SK-N-SH treated with all-trans-retinoic acid at 6 μM for 48 hours (cell line): ENCODE results near the gene CCL11.

Experiments
- ATAC-seq: fragments of 200-7000 bp; cut with Tn5 transposase; 3 replicates; pipeline ENCODE4 v1.9.1; 2020; ENCODE audit warnings: mild to moderate bottlenecking, moderate library complexity
- BACH2 ChIP-seq: fragments of 250-450 bp; sonication (Bioruptor Pico); IDR thresholded peaks from 2 replicates; pipeline ENCODE4 v1.9.0; 2021; ENCODE audit warnings: mild to moderate bottlenecking, borderline replicate concordance
- CREB5 ChIP-seq: fragments of 250-450 bp; sonication (Bioruptor Pico); IDR thresholded peaks from 2 replicates; pipeline ENCODE4 v1.5.1; 2020; ENCODE audit warnings: low read depth, mild to moderate bottlenecking, moderate library complexity
- CSDC2 ChIP-seq: fragments of 250-450 bp; sonication (Bioruptor Pico); IDR thresholded peaks from 2 replicates; pipeline ENCODE4 v1.5.0; 2020; ENCODE audit warnings: mild to moderate bottlenecking, moderate library complexity
- CSRNP3 ChIP-seq: fragments of 250-450 bp; sonication (Bioruptor Pico); IDR thresholded peaks from 2 replicates; pipeline ENCODE4 v1.5.1; 2021; ENCODE audit warnings: mild to moderate bottlenecking, moderate library complexity
- GLIS3 ChIP-seq: fragments of 250-450 bp; sonication (Bioruptor Pico); IDR thresholded peaks from 2 replicates; pipeline ENCODE4 v1.5.0; 2020; ENCODE audit warnings: mild to moderate bottlenecking, moderate library complexity
- ISL1 ChIP-seq: fragments of 250-450 bp; sonication (Bioruptor Pico); IDR thresholded peaks from 2 replicates; pipeline ENCODE4 v2.1.2; 2022; ENCODE audit warnings: mild to moderate bottlenecking, moderate library complexity
- OSR1 ChIP-seq: fragments of 250-450 bp; sonication (Bioruptor Pico); IDR thresholded peaks from 2 replicates; pipeline ENCODE4 v1.8.0; 2022; ENCODE audit warnings: moderate library complexity, mild to moderate bottlenecking, inconsistent platforms
- PATZ1 ChIP-seq: fragments of 250-450 bp; sonication (Bioruptor Pico); IDR thresholded peaks from 2 replicates; pipeline ENCODE4 v1.8.0; 2020; ENCODE audit warnings: mild to moderate bottlenecking, moderate library complexity, borderline replicate concordance
- POU6F1 ChIP-seq: fragments of 250-450 bp; sonication (Bioruptor Pico); IDR thresholded peaks from 2 replicates; pipeline ENCODE4 v1.8.0; 2021; ENCODE audit warnings: low read depth, mild to moderate bottlenecking, moderate library complexity, borderline replicate concordance
- PPARA ChIP-seq: fragments of 250-450 bp; sonication (Bioruptor Pico); IDR thresholded peaks from 2 replicates; pipeline ENCODE4 v1.5.0; 2020; ENCODE audit warnings: mild to moderate bottlenecking, borderline replicate concordance
- RARB ChIP-seq: fragments of 250-450 bp; sonication (Bioruptor Pico); IDR thresholded peaks from 2 replicates; pipeline ENCODE4 v1.8.0; 2021; ENCODE audit warnings: mild to moderate bottlenecking, moderate library complexity
- SNAI2 ChIP-seq: fragments of 250-450 bp; sonication (Bioruptor Pico); IDR thresholded peaks from 2 replicates; pipeline ENCODE4 v1.5.0; 2020; ENCODE audit warnings: mild to moderate bottlenecking, moderate library complexity
- TCF4 ChIP-seq: fragments of 250-450 bp; sonication (Bioruptor Pico); IDR thresholded peaks from 2 replicates; pipeline ENCODE4 v1.8.0; 2021; ENCODE audit warnings: mild to moderate bottlenecking, moderate library complexity, borderline replicate concordance
- ZFP3 ChIP-seq: fragments of 250-450 bp; sonication (Bioruptor Pico); IDR thresholded peaks from 2 replicates; pipeline ENCODE4 v1.5.0; 2020; ENCODE audit warnings: mild to moderate bottlenecking, moderate library complexity
- ZFP30 ChIP-seq: fragments of 450-650 bp; formaldehyde crosslinking; IDR thresholded peaks from 2 replicates; pipeline ENCODE4 v1.5.0; 2022; ENCODE audit warnings: mild to moderate bottlenecking, moderate library complexity
- ZNF565 ChIP-seq: fragments of 450-650 bp; formaldehyde crosslinking; conservative IDR thresholded peaks from 2 replicates; pipeline ENCODE4 v1.5.0; 2020; ENCODE audit warnings: low read depth, mild to moderate bottlenecking, moderate library complexity
- ZNF70 ChIP-seq: fragments of 450-650 bp; formaldehyde crosslinking; IDR thresholded peaks from 2 replicates; pipeline ENCODE4 v1.5.0; 2020; ENCODE audit warnings: mild to moderate bottlenecking, moderate library complexity
- ZNF8 ChIP-seq: fragments of 450-650 bp; formaldehyde crosslinking; IDR thresholded peaks from 2 replicates; pipeline ENCODE4 v1.5.0; 2020; ENCODE audit warnings: mild to moderate bottlenecking, moderate library complexity

The CCL11 gene

GRCh38 chr17:34311291-34311690 is 25.7 kb downstream of the CCL11 start (continued):
- no peak for TF ChIP-seq CSRNP3 (CRISPR knock-in tag)
- TF ChIP-seq POU6F1 = no peak
- no peak for TF ChIP-seq SNAI2 (CRISPR knock-in tag)

GRCh38 chr17:34312080-34312479 is 26.5 kb downstream of the CCL11 start:
- peak; percentile 46; the same call in 2 of the 3 replicates for ATAC-seq

GRCh38 chr17:34313164-34313563 is 27.6 kb downstream of the CCL11 start:
- no peak for ATAC-seq
- no peak for TF ChIP-seq ISL1 (CRISPR knock-in tag)
- no peak for TF ChIP-seq OSR1 (CRISPR knock-in tag)
- TF ChIP-seq PPARA (CRISPR knock-in tag) = no peak
- no peak for TF ChIP-seq ZNF70 (CRISPR knock-in tag)
- TF ChIP-seq CSRNP3 (CRISPR knock-in tag) = no peak
- TF ChIP-seq PATZ1 (CRISPR knock-in tag) = no peak
- TF ChIP-seq ZNF565 (CRISPR knock-in tag) = no peak
- TF ChIP-seq RARB (CRISPR knock-in tag) = no peak
- TF ChIP-seq BACH2 (CRISPR knock-in tag) = no peak
- TF ChIP-seq TCF4 (CRISPR knock-in tag) = no peak
- no peak for TF ChIP-seq CREB5 (CRISPR knock-in tag)
- TF ChIP-seq ZFP30 (CRISPR knock-in tag) = no peak

More at GRCh38 chr17:34312080-34312479, 26.5 kb downstream of the CCL11 start:
- no peak for TF ChIP-seq ZNF8
- no peak for TF ChIP-seq ZFP3
- no peak for TF ChIP-seq CSRNP3 (CRISPR knock-in tag)
- no peak for TF ChIP-seq CSDC2
- TF ChIP-seq GLIS3 (CRISPR knock-in tag) = no peak
- no peak for TF ChIP-seq BACH2 (CRISPR knock-in tag)
- no peak for TF ChIP-seq ZNF70 (CRISPR knock-in tag)
- TF ChIP-seq ISL1 (CRISPR knock-in tag) = no peak
- TF ChIP-seq TCF4 (CRISPR knock-in tag) = no peak
- no peak for TF ChIP-seq ZNF565 (CRISPR knock-in tag)
- no peak for TF ChIP-seq PATZ1 (CRISPR knock-in tag)
- TF ChIP-seq CREB5 (CRISPR knock-in tag) = no peak
- no peak for TF ChIP-seq PPARA (CRISPR knock-in tag)
